GM12874 (cell line): ENCODE results near the gene GRIK2.

Experiments used
- TF ChIP-seq, protein P1 (sequence below): IDR thresholded peaks from 2 replicates; pipeline ENCODE4 v1.5.1; 2011; ENCODE audit warnings: low read depth, mild to moderate bottlenecking, control low read depth, low read length, moderate library complexity; ENCODE audit not compliant: insufficient read depth

The GRIK2 gene

DNA sequence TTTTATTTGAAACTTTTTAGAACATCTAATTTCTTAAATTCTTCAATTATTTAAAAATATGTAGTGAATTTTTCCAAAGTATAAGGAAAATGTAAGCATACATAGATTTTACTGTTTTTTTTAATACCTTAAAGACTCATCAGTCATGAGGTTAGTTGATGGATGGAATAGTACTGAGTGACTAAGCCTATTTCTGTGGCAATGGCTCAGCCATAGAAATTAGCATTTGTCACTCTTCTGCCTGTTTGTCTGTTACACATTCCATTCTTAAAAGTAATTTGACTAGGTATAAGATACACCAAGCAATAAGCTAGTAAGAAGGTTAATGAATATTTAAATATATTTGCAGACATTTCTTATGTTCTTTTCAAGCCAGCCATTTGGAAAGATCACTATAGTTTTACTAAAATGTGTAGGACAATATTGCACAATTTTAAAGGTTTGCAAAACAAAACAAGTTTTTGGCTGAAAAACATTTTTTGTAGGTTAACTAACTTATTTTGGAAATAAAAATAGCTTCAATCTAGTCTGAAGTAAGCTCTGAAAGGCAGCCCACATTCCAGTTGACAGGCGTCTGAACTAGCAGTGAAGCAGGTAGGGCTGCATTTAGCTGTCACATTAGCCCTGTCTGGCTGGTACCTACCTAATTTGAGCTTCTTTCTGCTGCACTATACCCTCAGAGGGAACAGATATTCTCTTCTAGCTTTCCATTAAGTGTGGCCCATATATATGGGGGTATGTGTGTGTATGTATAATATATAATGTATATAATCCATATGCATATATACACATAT, 385.7 kb downstream of the GRIK2 start:
- TF ChIP-seq, protein P1, sequence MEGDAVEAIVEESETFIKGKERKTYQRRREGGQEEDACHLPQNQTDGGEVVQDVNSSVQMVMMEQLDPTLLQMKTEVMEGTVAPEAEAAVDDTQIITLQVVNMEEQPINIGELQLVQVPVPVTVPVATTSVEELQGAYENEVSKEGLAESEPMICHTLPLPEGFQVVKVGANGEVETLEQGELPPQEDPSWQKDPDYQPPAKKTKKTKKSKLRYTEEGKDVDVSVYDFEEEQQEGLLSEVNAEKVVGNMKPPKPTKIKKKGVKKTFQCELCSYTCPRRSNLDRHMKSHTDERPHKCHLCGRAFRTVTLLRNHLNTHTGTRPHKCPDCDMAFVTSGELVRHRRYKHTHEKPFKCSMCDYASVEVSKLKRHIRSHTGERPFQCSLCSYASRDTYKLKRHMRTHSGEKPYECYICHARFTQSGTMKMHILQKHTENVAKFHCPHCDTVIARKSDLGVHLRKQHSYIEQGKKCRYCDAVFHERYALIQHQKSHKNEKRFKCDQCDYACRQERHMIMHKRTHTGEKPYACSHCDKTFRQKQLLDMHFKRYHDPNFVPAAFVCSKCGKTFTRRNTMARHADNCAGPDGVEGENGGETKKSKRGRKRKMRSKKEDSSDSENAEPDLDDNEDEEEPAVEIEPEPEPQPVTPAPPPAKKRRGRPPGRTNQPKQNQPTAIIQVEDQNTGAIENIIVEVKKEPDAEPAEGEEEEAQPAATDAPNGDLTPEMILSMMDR: no peak

GRCh38 chr6:101783287-101783686, 389.8 kb downstream of the GRIK2 start:
- TF ChIP-seq, protein P1: no peak

DNA sequence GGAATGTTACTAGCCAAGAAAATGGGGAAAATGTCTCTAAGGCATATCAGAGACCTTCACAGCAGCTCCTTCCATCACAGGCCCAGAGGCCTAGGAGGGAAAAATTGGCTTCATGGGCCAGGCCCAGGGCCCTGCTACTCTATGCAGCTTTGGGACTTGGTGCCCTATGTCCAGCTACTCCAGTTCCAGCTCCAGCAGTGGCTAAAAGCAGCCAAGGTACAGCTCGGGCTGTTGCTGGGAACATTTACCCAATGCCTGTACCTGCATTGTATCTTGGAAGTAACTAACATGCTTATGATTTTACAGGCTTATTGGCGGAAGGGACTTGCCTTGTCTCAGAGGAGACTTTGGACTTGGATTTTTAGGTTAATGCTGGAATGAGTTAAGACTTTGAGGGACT, 390.6 kb downstream of the GRIK2 start:
- TF ChIP-seq, protein P1: no peak

DNA sequence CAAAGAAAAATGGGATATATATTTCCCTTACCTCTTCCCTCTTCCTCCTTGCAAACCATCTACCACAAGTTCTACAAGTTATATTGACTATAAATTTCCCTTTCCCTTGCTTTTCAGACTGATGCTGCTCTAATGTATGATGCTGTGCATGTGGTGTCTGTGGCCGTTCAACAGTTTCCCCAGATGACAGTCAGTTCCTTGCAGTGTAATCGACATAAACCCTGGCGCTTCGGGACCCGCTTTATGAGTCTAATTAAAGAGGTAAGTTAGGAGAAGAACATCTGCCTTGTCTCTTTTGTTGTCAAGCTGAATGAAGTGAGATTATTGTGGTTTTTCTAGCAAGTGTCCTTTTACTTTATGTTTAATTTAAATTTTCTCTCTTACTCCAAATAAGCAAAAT, 406.0 kb downstream of the GRIK2 start:
- TF ChIP-seq, protein P1: no peak

DNA sequence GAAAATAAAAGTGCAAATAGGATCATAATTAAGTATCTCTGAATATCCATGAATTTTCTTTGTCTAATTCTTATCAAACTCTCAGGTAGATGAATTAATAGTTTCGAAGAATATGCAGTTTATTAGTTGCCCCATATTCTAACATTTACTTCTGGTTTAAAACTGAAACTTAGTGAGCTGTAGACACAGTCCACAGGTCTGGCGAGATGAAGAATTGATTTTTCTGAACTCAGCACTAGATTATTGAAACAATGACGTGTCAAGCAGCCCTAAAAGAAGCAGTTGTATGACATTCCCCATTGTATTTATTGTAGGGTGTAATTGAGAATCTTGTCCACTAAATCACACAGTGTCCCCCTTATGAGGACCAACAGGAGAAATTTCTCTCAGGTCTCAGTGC, 407.1 kb downstream of the GRIK2 start:
- TF ChIP-seq, protein P1: no peak

DNA sequence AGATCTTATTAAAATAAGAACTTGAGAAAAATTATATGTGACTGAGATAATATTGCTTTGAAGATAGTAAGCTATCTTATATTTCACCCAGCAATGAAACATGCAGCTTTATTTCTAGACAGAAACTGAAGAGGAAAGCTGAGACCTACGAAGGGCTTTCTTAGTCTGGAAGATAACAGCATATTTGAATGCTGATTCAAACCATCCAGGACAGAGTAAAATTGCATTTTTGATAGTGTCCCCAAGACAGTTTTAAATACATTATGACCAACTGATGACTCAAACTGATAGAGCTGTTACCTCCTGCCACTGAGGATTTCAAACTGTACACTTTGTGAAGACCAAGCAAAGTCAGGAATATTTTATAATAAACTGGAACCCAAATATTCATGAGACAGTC, 409.6 kb downstream of the GRIK2 start:
- TF ChIP-seq, protein P1: no peak

GRCh38 chr6:101806241-101806640, 412.7 kb downstream of the GRIK2 start:
- TF ChIP-seq, protein P1: no peak
